ENCODE data around the gene AFAP1L2.

GRCh38 chr10:114373631-114374030 is 30.7 kb downstream of the AFAP1L2 start:
- TF ChIP-seq EZH2phosphoT487 (IDR thresholded peaks at IDR 0.05; ENCODE audit: insufficient read depth, low read depth) (no peak), EZH2 (IDR thresholded peaks at IDR 0.05; ENCODE audit: insufficient read depth, poor library complexity, severe bottlenecking) (no peak)
